Measurements from ENCODE around the gene MAGI1.

- no peak for TF ChIP-seq CTCF (IDR thresholded peaks at IDR 0.05)
- no peak for TF ChIP-seq POLR2A (IDR thresholded peaks at IDR 0.05)
Measured at GRCh38 chr3:65951836-65952505, 86.7 kb downstream of the MAGI1 start.

Measured in uterus (tissue), 2 donors.